T47D (cell line): ENCODE data around the gene MCOLN2.

ENCODE experiments used
- DNase-seq, 2 experiments: peaks; one replicate each; pipeline versions ENCODE4 v3.0.0 to v3.0.0-alpha.2; 2011 to 2012; ENCODE audit warnings: low read depth in 1 of 2, low spot score in 1 of 2
- JUND ChIP-seq: IDR thresholded peaks from 2 replicates; pipeline ENCODE4 v1.6.1; 2012; ENCODE audit warnings: low read depth
- in situ Hi-C: cut with HindIII; loops from 2 replicates; pipeline ENCODE4 v1.10.0; 2016; ENCODE audit warnings: low sequenced_read_pairs, low pct_unique_long_range_greater_than_20kb

Gene MCOLN2

GRCh38 chr1:84892705-84893618, 104.0 kb downstream of the MCOLN2 start, which contains the start of gene LPAR3:
LPAR3 (minus strand) TSS chr1:84893206; CDS start chr1:84866120, 27,086 bp downstream.
- DNase-seq, result no peak
- TF ChIP-seq JUND, result no peak
- in situ Hi-C loops, result no loop called here

GRCh38 chr1:84890566-84890965, 106.3 kb downstream of the MCOLN2 start:
- in situ Hi-C loops, result no loop called here
- no peak for DNase-seq
- no peak for TF ChIP-seq JUND

- in situ Hi-C loops, result no loop called here
- no peak for TF ChIP-seq JUND
- no peak for DNase-seq
These were observed 107.5 kb downstream of the MCOLN2 start for GRCh38 chr1:84889437-84889836.

- no peak for TF ChIP-seq JUND
- DNase-seq, result no peak
- in situ Hi-C loops, result no loop called here
These were observed 108.2 kb downstream of the MCOLN2 start for GRCh38 chr1:84888753-84889152.

- in situ Hi-C loops, result no loop called here
- TF ChIP-seq JUND, result no peak
- DNase-seq, result peak in 1 of 2 experiments; percentile 8
These were observed 109.5 kb downstream of the MCOLN2 start for GRCh38 chr1:84887261-84887934.

- no peak for TF ChIP-seq JUND
- DNase-seq, result no peak
- in situ Hi-C loops, result no loop called here
These were observed 111.4 kb downstream of the MCOLN2 start for GRCh38 chr1:84885469-84885868.

- DNase-seq, result peak in 1 of 2 experiments; percentile 48
- in situ Hi-C loops, result no loop called here
- no peak for TF ChIP-seq JUND
These were observed 112.1 kb downstream of the MCOLN2 start for GRCh38 chr1:84884671-84885389.

GRCh38 chr1:84883286-84883685, 113.6 kb downstream of the MCOLN2 start:
- TF ChIP-seq JUND, result no peak
- in situ Hi-C loops, result no loop called here
- peak in 1 of 2 experiments; percentile 52 for DNase-seq

GRCh38 chr1:84877592-84877991, 119.3 kb downstream of the MCOLN2 start:
- no peak for DNase-seq
- TF ChIP-seq JUND, result no peak
- in situ Hi-C loops, result no loop called here

- TF ChIP-seq JUND, result no peak
- DNase-seq, result no peak
- in situ Hi-C loops, result no loop called here
These were observed 120.6 kb downstream of the MCOLN2 start for GRCh38 chr1:84876353-84876752.
